Astrocyte of the spinal cord (primary cell): ENCODE results near the gene ZDHHC12.

ENCODE experiments used
- DNase-seq: peaks from one replicate; pipeline ENCODE4 v3.0.0; 2011; ENCODE audit warnings: low read depth, low spot score
- H3K4me3 ChIP-seq: 2 replicates; pipeline ENCODE4 v1.5.1; 2011; ENCODE audit warnings: low read depth, mild to moderate bottlenecking, low read length, moderate library complexity
- CTCF ChIP-seq: IDR thresholded peaks from 2 replicates; pipeline ENCODE4 v1.5.1; 2012; ENCODE audit warnings: low read depth, mild to moderate bottlenecking, low read length, inconsistent platforms
- in situ Hi-C: cut with HindIII; loops from 2 replicates; pipeline ENCODE4 v1.10.0; 2017; ENCODE audit warnings: low sequenced_read_pairs

Gene ZDHHC12

GRCh38 chr9:128731093-128731492, 7.2 kb upstream of the ZDHHC12 start:
- TF ChIP-seq CTCF = no peak
- in situ Hi-C loops = no loop called here
- no peak overlapping the region for H3K4me3 ChIP-seq
- DNase-seq = no peak

GRCh38 chr9:128729766-128730517, 6.0 kb upstream of the ZDHHC12 start:
- in situ Hi-C loops = no loop called here
- TF ChIP-seq CTCF = no peak
- no peak overlapping the region for H3K4me3 ChIP-seq
- no peak for DNase-seq

- DNase-seq = no peak
- TF ChIP-seq CTCF = no peak
- in situ Hi-C loops = no loop called here
- H3K4me3 ChIP-seq = no peak overlapping the region
These were observed 5.4 kb upstream of the ZDHHC12 start for GRCh38 chr9:128729302-128729701.

GRCh38 chr9:128728298-128728697, 4.4 kb upstream of the ZDHHC12 start:
- no peak for TF ChIP-seq CTCF
- no peak for DNase-seq
- no peak overlapping the region for H3K4me3 ChIP-seq
- in situ Hi-C loops = no loop called here

- no peak for TF ChIP-seq CTCF
- in situ Hi-C loops = no loop called here
- DNase-seq = no peak
- no peak overlapping the region for H3K4me3 ChIP-seq
These were observed 3.8 kb upstream of the ZDHHC12 start for GRCh38 chr9:128727640-128728248.

GRCh38 chr9:128724744-128725211, 851 bp upstream of the ZDHHC12 start:
- in situ Hi-C loops = no loop called here
- no peak for TF ChIP-seq CTCF
- H3K4me3 ChIP-seq = peak overlapping the region; percentile 66
- DNase-seq = peak; percentile 70
